Retinal pigment epithelial cell (primary cell): ENCODE results near the gene HUNK.

ENCODE experiments used
- DNase-seq: peaks from one replicate; pipeline ENCODE4 v3.0.0-alpha.2; 2010; ENCODE audit warnings: low read depth
- H3K4me3 ChIP-seq: 2 replicates; pipeline ENCODE4 v1.5.1; 2011; ENCODE audit warnings: mild to moderate bottlenecking, low read length, control low read depth, moderate library complexity
- TF ChIP-seq, protein P1 (sequence below): conservative IDR thresholded peaks from 2 replicates; pipeline ENCODE4 v1.5.1; 2011; ENCODE audit warnings: low read depth, low read length, control low read depth, inconsistent platforms

Gene HUNK

DNA sequence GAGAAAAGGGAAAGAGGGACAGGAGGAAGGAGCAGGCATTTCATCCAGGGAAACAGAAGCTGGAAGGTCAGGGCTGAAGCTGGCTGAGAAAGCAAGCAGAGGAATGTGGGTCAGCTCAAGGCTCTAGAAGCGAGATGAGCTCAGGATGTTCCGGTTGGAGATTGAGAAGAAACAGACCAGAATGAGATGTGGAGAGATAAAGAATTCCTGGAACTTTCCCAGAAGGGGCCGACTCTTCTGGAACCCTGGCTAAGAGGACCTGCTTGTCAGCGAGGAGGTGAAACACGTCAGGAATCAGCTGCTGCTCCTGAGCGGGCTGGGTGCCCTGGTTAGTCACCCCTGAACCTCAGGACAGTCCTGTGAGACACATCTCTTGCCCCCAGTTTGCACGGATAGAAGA, 75.9 kb downstream of the HUNK start:
- TF ChIP-seq, protein P1, sequence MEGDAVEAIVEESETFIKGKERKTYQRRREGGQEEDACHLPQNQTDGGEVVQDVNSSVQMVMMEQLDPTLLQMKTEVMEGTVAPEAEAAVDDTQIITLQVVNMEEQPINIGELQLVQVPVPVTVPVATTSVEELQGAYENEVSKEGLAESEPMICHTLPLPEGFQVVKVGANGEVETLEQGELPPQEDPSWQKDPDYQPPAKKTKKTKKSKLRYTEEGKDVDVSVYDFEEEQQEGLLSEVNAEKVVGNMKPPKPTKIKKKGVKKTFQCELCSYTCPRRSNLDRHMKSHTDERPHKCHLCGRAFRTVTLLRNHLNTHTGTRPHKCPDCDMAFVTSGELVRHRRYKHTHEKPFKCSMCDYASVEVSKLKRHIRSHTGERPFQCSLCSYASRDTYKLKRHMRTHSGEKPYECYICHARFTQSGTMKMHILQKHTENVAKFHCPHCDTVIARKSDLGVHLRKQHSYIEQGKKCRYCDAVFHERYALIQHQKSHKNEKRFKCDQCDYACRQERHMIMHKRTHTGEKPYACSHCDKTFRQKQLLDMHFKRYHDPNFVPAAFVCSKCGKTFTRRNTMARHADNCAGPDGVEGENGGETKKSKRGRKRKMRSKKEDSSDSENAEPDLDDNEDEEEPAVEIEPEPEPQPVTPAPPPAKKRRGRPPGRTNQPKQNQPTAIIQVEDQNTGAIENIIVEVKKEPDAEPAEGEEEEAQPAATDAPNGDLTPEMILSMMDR: no peak
- DNase-seq: no peak
- no peak overlapping the region for H3K4me3 ChIP-seq

DNA sequence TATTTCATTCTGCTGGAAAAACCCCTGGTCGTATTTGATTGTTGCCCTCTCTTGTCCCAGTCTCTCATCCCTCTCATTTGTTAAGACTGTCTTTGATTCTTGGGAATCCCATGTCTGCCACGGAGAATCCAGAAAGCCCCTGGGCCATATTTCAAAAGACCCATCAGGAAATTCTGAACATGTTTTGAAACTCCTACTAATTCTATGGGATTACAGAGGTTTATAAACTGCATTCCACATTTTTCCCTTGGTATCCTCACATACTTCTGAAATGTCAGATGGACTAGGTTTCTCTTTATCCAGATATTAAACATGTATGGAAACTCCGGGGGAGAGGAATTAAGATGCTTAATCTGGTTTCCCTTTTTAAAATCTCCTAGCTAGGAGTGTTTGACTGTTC, 80.0 kb downstream of the HUNK start:
- TF ChIP-seq, protein P1: no peak
- H3K4me3 ChIP-seq: no peak overlapping the region
- DNase-seq: no peak

DNA sequence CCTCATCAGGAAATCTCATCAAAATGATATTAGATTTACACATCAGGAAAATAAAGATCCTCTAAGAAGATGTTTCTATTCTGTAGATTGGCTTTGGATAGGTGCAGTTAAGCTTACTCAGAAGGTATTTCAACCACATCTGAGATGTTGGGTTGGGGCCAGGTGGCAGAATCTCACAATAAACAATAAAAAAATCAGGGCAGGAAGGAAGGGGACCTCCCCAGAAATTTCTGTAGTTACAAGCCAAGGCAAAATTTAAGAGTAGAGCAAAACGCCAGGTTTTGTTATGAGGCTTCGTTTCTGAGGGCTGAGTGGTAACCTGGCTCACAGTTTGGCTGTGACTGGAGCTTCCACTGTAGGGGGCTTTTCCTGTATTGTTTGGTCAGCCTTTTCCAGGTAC, 84.8 kb downstream of the HUNK start:
- no peak for DNase-seq
- TF ChIP-seq, protein P1: no peak
- no peak overlapping the region for H3K4me3 ChIP-seq

DNA sequence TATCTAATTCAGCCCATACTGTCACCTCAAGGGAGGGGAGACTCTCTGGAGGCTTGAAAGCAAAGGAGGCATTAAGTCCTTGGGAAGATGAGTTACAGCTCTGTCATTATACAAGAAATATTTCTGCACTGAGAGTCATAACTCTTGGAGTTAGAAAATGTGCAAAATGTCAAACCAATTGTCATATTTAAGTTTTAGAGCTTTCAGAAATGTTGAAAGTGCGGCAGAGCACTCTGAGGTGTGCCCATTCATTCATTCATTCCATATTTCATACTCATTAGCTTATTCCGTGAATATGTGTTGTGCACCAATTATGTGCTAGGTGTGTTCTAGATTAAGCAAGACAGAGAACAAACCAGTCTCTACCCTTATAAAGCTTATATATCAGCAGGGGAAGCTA, 87.1 kb downstream of the HUNK start:
- TF ChIP-seq, protein P1: no peak
- no peak overlapping the region for H3K4me3 ChIP-seq
- DNase-seq: no peak

DNA sequence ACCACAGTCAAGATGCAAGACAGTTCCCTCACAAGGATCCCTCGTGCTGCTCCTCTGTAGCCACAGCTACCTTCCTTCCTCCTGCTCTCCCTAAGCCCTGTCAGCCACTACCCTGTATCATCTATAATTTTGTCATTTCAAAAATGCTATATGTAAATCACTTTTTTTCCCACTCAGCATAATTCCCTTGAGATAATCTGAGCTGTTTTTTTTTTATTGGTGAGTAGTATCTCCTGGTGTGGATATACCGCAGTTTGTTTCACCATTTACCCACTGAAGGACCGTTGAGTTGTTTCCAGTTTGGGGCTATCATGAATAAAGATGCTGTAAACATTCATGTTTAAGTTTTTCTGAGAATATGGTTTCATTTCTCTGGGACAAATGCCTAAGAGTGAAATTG, 88.2 kb downstream of the HUNK start:
- no peak overlapping the region for H3K4me3 ChIP-seq
- TF ChIP-seq, protein P1: no peak
- no peak for DNase-seq

DNA sequence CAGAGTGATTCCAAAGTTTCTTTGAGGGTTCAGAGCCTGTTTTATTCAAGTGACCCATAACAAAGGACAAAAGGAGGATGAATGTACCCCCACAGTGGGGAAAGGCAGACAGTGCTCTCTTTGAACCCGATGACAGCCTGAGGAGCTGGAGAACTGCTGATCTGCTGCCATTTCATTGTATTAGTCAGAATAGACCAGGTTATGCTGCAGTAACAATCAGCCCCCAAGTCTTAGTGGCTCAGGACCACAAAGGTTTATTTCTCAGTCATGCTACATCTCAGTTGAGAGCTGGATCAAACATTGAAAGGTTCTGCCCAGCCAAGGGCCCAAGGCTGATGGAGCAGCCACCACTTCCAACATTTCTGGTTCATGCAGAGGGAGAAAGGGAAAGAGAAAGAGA, 88.9 kb downstream of the HUNK start:
- TF ChIP-seq, protein P1: no peak
- DNase-seq: no peak
- no peak overlapping the region for H3K4me3 ChIP-seq

DNA sequence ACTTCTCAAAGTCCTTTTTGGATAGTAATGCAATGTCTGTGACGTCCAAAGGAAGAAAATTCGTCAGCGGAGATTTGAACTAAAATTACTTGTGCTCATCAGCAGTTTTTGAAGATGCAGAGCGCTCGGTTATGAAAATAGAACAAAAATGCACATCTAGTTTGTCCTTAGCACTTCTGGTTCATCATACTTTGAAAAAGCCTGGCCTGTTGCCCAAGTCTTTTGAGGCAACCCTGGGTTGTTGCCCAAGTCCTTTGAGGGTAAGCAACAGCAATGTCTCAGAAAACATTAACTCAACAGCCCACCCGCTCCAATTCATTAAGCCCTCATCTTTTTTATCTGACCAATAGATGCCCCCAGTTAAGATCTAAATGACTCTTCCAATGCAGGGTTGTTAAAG, 91.9 kb downstream of the HUNK start:
- no peak for DNase-seq
- TF ChIP-seq, protein P1: no peak
- H3K4me3 ChIP-seq: no peak overlapping the region
